ENCODE results near the gene CYBRD1.

DNA sequence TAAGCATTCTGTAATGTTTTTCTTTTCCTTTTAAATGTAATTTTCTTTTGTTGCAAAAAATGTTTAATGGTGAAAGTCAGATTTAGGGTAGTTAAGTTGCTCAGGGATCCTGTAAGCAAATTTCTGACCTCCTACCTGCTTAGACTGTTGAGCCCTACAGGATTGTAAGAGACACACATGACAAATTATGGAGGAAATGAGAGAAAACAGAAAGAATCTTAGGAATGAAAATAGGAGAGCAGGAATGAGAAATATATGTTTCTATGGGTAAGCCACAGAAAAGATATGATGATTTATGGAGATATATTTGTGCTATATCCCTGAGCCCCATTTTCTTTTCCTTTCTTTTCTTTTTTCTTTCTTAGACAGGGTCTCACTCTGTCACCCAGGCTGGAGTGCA is 28.3 kb downstream of the CYBRD1 start:
- TF ChIP-seq CTCF (IDR thresholded peaks at IDR 0.05) = no peak
- no peak for TF ChIP-seq POLR2A (IDR thresholded peaks at IDR 0.05)

Measured in testis (tissue), 2 donors.